GM18517 (cell line): ENCODE measurements around the gene CSF1.
"Not testable (repeated sequence)": the region's sequence is repeated elsewhere in the genome, so short reads cannot be mapped to it uniquely, and the experiment has no call there.

Experiments
- ATAC-seq: cut with Tn5 transposase; IDR thresholded peaks from one replicate; pipeline ENCODE4 v1.9.1; 2021; ENCODE audit warnings: mild to moderate bottlenecking, moderate library complexity; ENCODE audit not compliant: unreplicated experiment

CSF1 gene

GRCh38 chr1:109917768-109918606 is 7.3 kb downstream of the CSF1 start:
- ATAC-seq, result no peak

DNA sequence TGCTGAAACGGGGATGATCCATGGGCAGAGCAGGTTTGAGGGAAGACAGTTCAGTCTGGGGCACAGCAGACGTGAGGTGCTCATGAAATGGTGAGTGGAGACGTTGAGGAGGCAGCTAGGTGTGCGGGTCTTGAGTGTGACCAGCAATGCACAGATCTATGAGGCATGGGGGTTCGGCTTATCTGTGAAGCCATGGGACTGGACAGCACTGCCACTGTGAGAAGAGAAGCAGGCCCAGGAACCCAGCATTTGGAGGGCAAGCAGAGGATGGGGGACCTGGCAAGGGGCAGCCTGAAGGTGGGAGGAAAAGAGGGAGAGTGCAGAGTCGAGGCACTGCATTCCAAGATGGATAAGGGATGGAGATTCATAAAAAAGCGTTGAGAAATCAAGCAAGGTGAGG is 8.0 kb downstream of the CSF1 start:
- ATAC-seq, result no peak

DNA sequence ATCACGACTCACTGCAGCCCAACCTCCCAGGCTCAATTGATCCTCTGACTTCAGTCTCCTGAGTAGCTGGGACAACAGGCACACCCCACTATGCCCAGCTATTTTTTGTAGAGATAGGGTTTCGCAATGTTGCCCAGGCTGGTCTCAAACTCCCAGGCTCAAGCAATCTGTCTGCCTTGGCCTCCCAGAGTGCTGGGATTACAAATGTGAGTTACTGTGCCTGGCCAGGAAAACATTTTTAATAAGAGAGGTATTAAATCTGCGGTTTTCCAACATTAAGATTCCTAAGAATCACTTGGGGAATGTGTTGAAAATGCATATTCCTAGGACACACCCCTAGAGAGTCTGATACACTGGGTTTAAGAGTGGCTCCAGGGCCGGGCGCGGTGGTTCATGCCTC is 8.7 kb downstream of the CSF1 start:
- ATAC-seq, result no peak

GRCh38 chr1:109920391-109920790 is 9.7 kb downstream of the CSF1 start:
- not testable (repeated sequence) for ATAC-seq

DNA sequence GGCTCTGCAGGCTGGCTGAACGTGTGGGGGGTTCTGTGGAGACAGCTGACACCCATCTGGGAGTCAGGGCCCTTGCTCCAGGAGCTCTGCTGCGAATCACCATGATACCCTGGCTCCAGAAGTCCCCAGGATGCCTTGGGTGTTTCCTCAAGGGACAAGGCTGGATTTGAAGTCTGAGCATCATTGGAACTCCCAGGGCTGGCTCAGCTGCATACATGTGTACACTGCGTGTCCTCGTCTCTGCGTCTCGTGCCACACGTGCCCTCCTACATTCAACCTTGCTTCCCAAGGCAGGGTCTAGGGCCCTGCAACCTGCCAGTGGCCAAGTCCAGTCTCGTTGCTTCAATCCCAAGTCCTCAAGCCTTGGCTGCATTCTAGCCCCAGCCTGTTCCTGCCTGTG is 11.7 kb downstream of the CSF1 start:
- ATAC-seq, result no peak

GRCh38 chr1:109923131-109923945 is 12.7 kb downstream of the CSF1 start:
- ATAC-seq, result no peak

DNA sequence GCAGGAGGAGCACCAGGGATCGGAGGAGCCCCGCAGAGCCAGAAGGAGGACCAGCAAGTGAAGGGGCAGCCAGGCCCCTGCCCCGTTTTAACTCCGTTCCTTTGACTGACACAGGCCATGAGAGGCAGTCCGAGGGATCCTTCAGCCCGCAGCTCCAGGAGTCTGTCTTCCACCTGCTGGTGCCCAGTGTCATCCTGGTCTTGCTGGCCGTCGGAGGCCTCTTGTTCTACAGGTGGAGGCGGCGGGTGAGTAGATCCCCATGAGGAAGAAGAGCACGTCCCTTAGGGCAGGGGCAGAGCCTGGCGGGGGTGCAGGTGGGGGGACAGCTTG is 13.3 kb downstream of the CSF1 start:
- no peak for ATAC-seq

- ATAC-seq, result no peak
Observed at GRCh38 chr1:109924316-109924715, 13.7 kb downstream of the CSF1 start.

- ATAC-seq, result no peak
Observed at GRCh38 chr1:109925159-109925990, 14.7 kb downstream of the CSF1 start.

- no peak for ATAC-seq
Observed at GRCh38 chr1:109926662-109927300, 16.1 kb downstream of the CSF1 start.

GRCh38 chr1:109927356-109927755 is 16.7 kb downstream of the CSF1 start:
- ATAC-seq, result no peak

DNA sequence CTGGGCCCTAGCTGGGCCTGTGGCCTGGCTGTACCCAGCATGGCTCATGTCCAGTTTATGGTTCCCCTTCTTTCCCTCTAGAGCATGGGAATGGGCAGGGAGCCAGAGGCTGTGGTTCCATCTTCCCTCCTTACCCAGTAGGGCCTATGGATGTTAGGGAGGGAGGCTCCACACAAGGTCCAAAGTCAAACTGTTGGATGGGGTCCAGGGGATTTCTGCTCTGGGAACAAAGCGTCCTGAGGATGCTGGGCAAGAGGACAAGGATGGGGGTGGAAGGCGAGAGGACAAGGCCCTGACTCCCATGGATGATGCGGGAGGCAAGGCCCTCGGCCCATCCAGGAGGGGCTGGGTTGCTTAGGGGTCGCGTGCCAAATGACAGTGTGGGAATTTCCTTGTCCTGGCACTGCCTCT is 17.3 kb downstream of the CSF1 start:
- no peak for ATAC-seq

- ATAC-seq, result no peak
Observed at GRCh38 chr1:109928591-109929111, 18.0 kb downstream of the CSF1 start.

GRCh38 chr1:109929170-109929569 is 18.5 kb downstream of the CSF1 start:
- ATAC-seq, result no peak

DNA sequence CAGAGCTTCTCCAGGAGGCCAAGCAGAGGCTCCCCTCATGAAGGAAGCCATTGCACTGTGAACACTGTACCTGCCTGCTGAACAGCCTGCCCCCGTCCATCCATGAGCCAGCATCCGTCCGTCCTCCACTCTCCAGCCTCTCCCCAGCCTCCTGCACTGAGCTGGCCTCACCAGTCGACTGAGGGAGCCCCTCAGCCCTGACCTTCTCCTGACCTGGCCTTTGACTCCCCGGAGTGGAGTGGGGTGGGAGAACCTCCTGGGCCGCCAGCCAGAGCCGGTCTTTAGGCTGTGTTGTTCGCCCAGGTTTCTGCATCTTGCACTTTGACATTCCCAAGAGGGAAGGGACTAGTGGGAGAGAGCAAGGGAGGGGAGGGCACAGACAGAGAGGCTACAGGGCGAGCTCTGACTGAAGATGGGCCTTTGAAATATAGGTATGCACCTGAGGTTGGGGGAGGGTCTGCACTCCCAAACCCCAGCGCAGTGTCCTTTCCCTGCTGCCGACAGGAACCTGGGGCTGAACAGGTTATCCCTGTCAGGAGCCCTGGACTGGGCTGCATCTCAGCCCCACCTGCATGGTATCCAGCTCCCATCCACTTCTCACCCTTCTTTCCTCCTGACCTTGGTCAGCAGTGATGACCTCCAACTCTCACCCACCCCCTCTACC is 19.1 kb downstream of the CSF1 start:
- ATAC-seq, result no peak

- ATAC-seq, result no peak
Observed at GRCh38 chr1:109930252-109930993, 19.8 kb downstream of the CSF1 start.

GRCh38 chr1:109931189-109931731 is 20.6 kb downstream of the CSF1 start:
- no peak for ATAC-seq

- no peak for ATAC-seq
Observed at GRCh38 chr1:109931911-109932636, 21.4 kb downstream of the CSF1 start.
